Mucosa of descending colon (tissue), 3 donors: Measurements from ENCODE around the gene RPL7A. TPM values are rescaled to one million over a fixed set of nuclear protein-coding genes. Genes with fewer than 3 reads are reported as not detected.
A peak's percentile ranks its signal among the peaks of the same experiment; 100 is the strongest.
"Not testable (repeated sequence)": the region's sequence is repeated elsewhere in the genome, so short reads cannot be mapped to it uniquely, and the experiment has no call there.

Source experiments
- ATAC-seq: fragments of 200-7000 bp; cut with Tn5 transposase; one replicate; pipeline ENCODE4 v1.9.1; 2020; ENCODE audit warnings: mild to moderate bottlenecking, moderate library complexity
- DNase-seq, 3 donors: peaks; one replicate each; pipeline ENCODE4 v3.0.0-alpha.2; 2020
- H3K36me3 ChIP-seq: fragments of 200-600 bp; one replicate; pipeline ENCODE4 v1.8.0; 2021; ENCODE audit warnings: low read depth, mild to moderate bottlenecking
- H3K4me1 ChIP-seq: fragments of 200-600 bp; one replicate; pipeline ENCODE4 v1.8.0; 2021; ENCODE audit warnings: low read depth, mild to moderate bottlenecking
- H3K4me3 ChIP-seq: fragments of 200-600 bp; one replicate; pipeline ENCODE4 v1.8.0; 2021; ENCODE audit warnings: mild to moderate bottlenecking
- H3K9me3 ChIP-seq: fragments of 200-600 bp; one replicate; pipeline ENCODE4 v1.8.0; 2021; ENCODE audit warnings: mild to moderate bottlenecking
- intact Hi-C, 2 donors: fragments of 100-400 bp; cut with DNase I in 1 of 2; cut with micrococcal nuclease in 1 of 2; formaldehyde crosslinking; loops; one replicate each; pipeline versions ENCODE4 v1.11.0 to v1.11.1; 2022; cut with DNase I, micrococcal nuclease
- long read RNA-seq, 2 donors: library from polyadenylated mRNA; unstranded; transcript quantifications; one replicate each; pipeline ENCODE4 v2.0.0, GENCODE V29; 2019 to 2021
- total RNA-seq, 3 donors: library from RNA; stranded (reverse); fragmentation: NEBNext Ultra II Directional in 2 of 3; extraction: Animal tissue kit (Norgen Biotek cat#: 25700) in 2 of 3; gene quantifications; one replicate each; pipeline versions ENCODE4 v1.2.1 to v1.2.4, GENCODE V29; 2021 to 2023
- TF ChIP-seq, protein P1 (sequence below): fragments of 200-600 bp; IDR thresholded peaks from one replicate; pipeline ENCODE4 v1.8.0; 2022; ENCODE audit warnings: antibody characterized with exemption, mild to moderate bottlenecking
- donor health status: DM: no; HTN: no; CAD: no; lungs with moderate emphysema.
- donor health status: DM: no; HTN: no; CAD: no.
- donor health status: DM: no; HTN: yes; CAD: no.

Gene RPL7A
- total RNA-seq, result 1,000 to 10,000 TPM; 1,420 to 1,482 (median 1,457) TPM
- long read RNA-seq, donor 1, transcript RPL7A-202 (8 exons, 891 nt), result major isoform, 372 of 460 reads
- long read RNA-seq, donor 1, partial matches to known transcripts, result 80 of 460 reads
- long read RNA-seq, donor 1, other reads (novel, unspliced or antisense), result 6 of 460 reads
- long read RNA-seq, donor 2, transcript RPL7A-202 (8 exons, 891 nt), result major isoform, 230 of 511 reads
- long read RNA-seq, donor 2, partial matches to known transcripts, result 273 of 511 reads
- long read RNA-seq, donor 2, other reads (novel, unspliced or antisense), result 6 of 511 reads

DNA sequence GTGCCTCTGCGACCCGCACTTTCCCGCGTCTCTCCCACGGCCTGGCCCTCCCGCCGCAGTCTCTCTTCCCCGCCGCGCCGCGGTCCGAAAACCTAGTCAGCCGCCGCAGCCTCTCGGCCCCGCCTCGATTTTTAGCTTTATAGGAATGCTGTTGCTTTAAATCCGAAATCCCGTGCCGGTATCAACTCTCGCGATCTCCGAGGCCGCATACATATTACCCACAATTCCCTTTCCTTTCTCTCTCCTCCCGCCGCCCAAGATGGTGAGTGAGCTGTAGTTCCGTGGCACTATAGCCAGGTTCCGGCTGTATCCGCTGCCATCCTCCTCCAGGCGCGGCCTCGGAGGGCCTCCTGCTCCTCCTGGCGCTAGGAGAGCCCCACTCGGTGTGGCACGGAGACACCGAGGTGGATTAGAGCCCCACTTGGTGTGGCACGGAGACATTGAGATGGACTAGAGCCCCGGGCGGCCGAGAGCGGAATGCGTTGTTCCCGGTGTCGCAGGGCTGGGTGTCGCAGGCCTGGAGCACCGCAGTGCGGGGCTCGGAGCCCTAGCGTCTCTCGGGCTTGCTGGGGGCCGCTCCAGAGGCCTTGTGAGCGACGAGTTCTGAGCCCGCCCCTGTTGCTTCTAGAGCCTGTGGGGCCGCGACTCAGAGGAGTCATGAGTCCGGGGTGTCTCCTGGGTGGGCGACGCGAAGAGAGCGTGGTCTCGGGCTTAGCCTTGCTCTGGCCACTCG is at the start of gene RPL7A, which contains the start of gene MED22:
Gene RPL7A (plus strand): TSS at position 234 of the 733 bp plus-strand sequence. CDS start 26 bp downstream, at position 260.
Gene MED22 (minus strand): TSS at position 147 of the 733 bp plus-strand sequence. CDS start 1,469 bp downstream, outside the sequence.
- ATAC-seq, result peak; percentile 94
- Histone ChIP-seq H3K36me3 (peaks cover 21% of the 10 kb centered on the region), H3K4me3 (peak within 1 kb of the TSS; percentile 95), H3K4me1 (peaks cover 19% of the 10 kb centered on the region), H3K9me3 (no peaks in the 10 kb centered on the region)
- peak; percentile 94 to 98 (median 94) for DNase-seq
- intact Hi-C loops, result no loop called here
- TF ChIP-seq, protein P1, sequence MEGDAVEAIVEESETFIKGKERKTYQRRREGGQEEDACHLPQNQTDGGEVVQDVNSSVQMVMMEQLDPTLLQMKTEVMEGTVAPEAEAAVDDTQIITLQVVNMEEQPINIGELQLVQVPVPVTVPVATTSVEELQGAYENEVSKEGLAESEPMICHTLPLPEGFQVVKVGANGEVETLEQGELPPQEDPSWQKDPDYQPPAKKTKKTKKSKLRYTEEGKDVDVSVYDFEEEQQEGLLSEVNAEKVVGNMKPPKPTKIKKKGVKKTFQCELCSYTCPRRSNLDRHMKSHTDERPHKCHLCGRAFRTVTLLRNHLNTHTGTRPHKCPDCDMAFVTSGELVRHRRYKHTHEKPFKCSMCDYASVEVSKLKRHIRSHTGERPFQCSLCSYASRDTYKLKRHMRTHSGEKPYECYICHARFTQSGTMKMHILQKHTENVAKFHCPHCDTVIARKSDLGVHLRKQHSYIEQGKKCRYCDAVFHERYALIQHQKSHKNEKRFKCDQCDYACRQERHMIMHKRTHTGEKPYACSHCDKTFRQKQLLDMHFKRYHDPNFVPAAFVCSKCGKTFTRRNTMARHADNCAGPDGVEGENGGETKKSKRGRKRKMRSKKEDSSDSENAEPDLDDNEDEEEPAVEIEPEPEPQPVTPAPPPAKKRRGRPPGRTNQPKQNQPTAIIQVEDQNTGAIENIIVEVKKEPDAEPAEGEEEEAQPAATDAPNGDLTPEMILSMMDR, result no peak

DNA sequence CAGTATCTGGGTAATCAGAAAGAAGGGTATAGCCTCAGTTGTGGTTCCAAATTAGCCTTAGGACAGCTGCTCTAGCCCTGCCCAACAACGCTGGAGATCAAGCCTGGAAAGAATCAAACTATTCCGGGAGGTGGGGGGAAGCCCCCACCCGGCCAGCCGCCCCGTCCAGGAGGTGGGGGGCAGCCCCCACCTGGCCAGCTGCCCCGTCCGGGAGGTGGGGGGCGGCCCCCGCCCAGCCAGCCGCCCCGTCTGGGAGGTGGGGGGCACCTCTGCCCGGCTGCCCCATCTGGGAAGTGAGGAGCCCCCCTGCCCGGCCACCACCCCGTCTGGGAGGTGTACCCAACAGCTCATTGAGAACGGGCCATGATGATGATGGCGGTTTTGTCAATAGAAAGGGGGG is 48.0 kb upstream of the RPL7A start:
- ATAC-seq, H3K36me3 ChIP-seq, H3K4me1 ChIP-seq, H3K9me3 ChIP-seq, DNase-seq, H3K4me3 ChIP-seq, intact Hi-C loops: not testable (repeated sequence)

DNA sequence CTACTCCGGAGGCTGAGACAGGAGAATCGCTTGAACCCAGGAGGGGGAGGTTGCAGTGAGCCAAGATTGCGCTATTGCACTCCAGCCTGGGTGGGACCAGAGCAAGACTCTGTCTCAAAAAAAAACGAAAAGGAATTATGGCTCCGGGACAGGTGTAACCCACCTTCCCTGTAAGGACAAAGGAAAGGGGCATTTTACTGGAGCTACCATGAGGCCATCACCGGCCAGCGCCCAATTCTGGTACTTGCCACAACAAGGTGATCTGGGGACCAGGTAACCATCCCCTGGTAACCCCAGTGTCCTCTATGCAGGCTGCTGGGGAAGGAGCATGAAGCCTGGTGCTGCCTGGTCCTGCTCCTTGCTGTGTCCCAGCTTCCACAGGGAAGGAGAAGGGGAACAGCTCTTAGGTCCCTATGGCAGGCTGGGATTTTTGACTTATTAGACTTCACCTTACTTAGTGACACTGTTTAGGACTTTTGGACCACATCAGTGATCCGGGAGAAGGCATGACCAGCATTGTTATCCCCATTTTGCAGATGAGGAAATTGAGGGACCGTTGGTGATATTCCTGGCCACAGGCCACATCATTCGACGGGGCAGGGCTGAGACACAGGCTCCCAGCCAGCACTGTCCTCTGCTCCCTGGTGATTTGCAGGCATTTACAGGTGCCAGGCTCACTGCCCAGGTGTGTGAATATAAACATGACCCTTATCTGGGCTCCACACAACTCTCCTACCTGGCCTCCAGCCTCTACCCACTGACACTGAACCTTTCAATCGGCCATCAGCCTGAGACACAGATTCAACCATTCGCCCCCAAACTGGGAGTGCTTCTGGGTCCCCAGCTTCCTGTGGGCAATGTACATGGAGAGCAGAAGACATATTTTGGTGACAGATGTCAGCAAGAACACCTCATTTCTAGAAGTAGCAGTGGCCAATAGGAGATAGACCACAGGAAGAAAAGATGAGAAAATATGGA is 46.5 kb upstream of the RPL7A start:
- intact Hi-C loops, result no loop called here

DNA sequence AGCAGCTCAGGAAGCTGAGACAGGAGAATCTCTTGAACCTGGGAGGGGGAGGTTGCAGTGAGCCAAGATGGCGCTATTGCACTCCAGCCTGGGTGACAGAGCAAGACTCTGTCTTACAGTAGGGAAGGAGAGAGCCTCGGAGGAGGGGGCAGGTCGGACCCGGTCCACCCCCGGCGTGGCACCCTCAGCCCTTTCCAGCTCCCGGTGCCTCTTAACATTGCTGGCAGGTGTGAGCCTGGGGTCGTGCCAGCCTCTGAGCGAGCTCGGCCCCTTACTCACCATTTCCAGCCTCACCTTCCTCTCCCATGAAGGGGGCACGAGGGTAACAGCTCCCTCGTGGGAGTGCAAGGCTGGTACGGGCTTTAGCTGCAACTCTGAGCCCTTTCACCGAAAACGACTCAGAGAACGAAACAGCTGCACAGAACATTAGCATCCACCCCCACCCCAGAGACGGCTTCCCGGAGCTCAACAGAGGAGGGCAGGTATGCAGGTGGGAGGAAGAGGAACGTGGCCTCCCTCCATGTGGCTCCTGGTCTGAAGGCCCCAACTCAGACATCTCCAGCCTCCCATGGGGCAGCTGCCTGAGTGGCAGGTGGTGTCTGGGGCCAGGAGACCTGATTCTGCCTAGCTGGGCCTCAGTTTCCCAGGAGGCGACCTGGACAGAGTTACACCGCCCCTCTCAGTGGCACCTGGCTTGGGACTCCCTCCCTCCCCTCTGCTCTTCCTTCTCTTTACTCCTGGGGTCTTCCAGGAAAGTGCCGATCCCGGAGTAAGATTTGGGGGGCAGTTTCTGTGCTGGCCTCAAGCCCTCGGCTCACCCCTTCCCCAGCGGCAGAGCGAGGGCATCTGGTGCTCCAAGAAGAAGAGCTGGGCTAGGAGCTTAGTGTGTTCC is 44.5 kb upstream of the RPL7A start:
- no peak for ATAC-seq
- DNase-seq, result no peak
- no peaks in the 10 kb centered on the region for H3K36me3 ChIP-seq
- H3K4me1 ChIP-seq, result no peaks in the 10 kb centered on the region
- H3K9me3 ChIP-seq, result no peaks in the 10 kb centered on the region
- TF ChIP-seq, protein P1, result no peak
- no peak overlapping the region for H3K4me3 ChIP-seq
- intact Hi-C loops, result no loop called here

More for the DNA sequence above, 46.5 kb upstream of the RPL7A start:
- Histone ChIP-seq H3K4me3 (no peak overlapping the region), H3K4me1 (no peaks in the 10 kb centered on the region), H3K36me3 (no peaks in the 10 kb centered on the region), H3K9me3 (no peaks in the 10 kb centered on the region)
- TF ChIP-seq, protein P1, result no peak
- ATAC-seq (peak; percentile 53), DNase-seq (no peak)

DNA sequence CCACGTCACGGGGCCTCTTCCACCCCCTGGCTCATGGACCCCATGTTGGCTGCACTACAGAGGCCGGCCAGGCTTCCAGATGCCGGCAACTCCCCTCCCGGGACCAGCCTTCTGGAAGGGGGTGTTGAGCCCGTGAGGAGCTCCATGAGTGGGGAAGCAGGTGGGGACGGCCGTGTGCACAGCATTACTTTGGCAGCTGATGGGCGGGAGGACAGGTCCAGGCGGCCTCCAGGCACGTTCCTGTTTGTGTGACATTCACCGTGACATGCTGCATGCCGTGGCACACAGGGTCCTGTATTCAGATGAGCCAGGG is 43.9 kb upstream of the RPL7A start:
- H3K4me1 ChIP-seq, result no peaks in the 10 kb centered on the region
- intact Hi-C loops, result no loop called here
- TF ChIP-seq, protein P1, result no peak
- H3K4me3 ChIP-seq, result no peak overlapping the region
- no peaks in the 10 kb centered on the region for H3K9me3 ChIP-seq
- no peaks in the 10 kb centered on the region for H3K36me3 ChIP-seq
- no peak for ATAC-seq
- no peak for DNase-seq
